SU-DHL-6 (cell line): ENCODE results near the gene PPP1R14C.

Experiments
- H2AFZ ChIP-seq: fragments of 200-600 bp; sonication (generic); 2 replicates; pipeline ENCODE4 v1.6.1; 2014; ENCODE audit warnings: low read depth, mild to moderate bottlenecking, moderate library complexity, mixed read lengths, antibody characterized with exemption, low read length; ENCODE audit not compliant: severe bottlenecking
- H3F3A ChIP-seq: fragments of 200-600 bp; shearing (Covaris generic); 2 replicates; pipeline ENCODE4 v1.6.0; 2016; ENCODE audit warnings: antibody characterized with exemption, mild to moderate bottlenecking; ENCODE audit not compliant: insufficient read depth
- H3K27ac ChIP-seq: fragments of 200-600 bp; sonication (generic); 2 replicates; pipeline ENCODE4 v1.5.1; 2016; ENCODE audit warnings: low read depth, mild to moderate bottlenecking, low read length, moderate library complexity, mixed read lengths
- H3K27me3 ChIP-seq: fragments of 200-600 bp; sonication (generic), shearing (Covaris generic); 2 replicates; pipeline ENCODE4 v1.6.0; 2014; ENCODE audit warnings: mild to moderate bottlenecking, low read length
- H3K36me3 ChIP-seq: fragments of 200-600 bp; sonication (generic); 2 replicates; pipeline ENCODE4 v1.6.1; 2014; ENCODE audit warnings: mild to moderate bottlenecking, low read length, mixed read lengths
- H3K4me2 ChIP-seq: fragments of 300-600, 200-600 bp; shearing (Covaris generic), sonication (generic); 2 replicates; pipeline ENCODE4 v1.6.0; 2014; ENCODE audit warnings: low read length, low read depth, mild to moderate bottlenecking; ENCODE audit not compliant: poor library complexity, severe bottlenecking
- H3K4me3 ChIP-seq: fragments of 200-600 bp; sonication (generic); 2 replicates; pipeline ENCODE4 v1.5.1; 2014; ENCODE audit warnings: antibody characterized with exemption, low read length, mild to moderate bottlenecking, mixed read lengths; ENCODE audit not compliant: insufficient read depth, poor library complexity, severe bottlenecking
- H3K79me2 ChIP-seq: fragments of 200-600 bp; sonication (generic); 2 replicates; pipeline ENCODE4 v1.6.1; 2014; ENCODE audit warnings: mild to moderate bottlenecking, low read length, moderate library complexity; ENCODE audit not compliant: insufficient read depth
- H3K9ac ChIP-seq: fragments of 200-600 bp; sonication (generic); 2 replicates; pipeline ENCODE4 v1.7.0; 2014; ENCODE audit warnings: mild to moderate bottlenecking, low read length
- H3K9me2 ChIP-seq: fragments of 200-600 bp; sonication (generic); replicated peaks from 2 replicates; pipeline ENCODE4 v1.6.1; 2014; ENCODE audit warnings: low read length; ENCODE audit not compliant: insufficient read depth
- H3K9me3 ChIP-seq: fragments of 200-600 bp; sonication (generic); 2 replicates; pipeline ENCODE4 v1.6.1; 2014; ENCODE audit warnings: low read length, mixed read lengths; ENCODE audit not compliant: insufficient read depth
- H4K20me1 ChIP-seq: fragments of 200-600 bp; sonication (generic); 2 replicates; pipeline ENCODE4 v1.6.1; 2014; ENCODE audit warnings: low read depth, mild to moderate bottlenecking, antibody characterized with exemption, low read length, moderate library complexity, mixed read lengths
- EZH2phosphoT487 ChIP-seq: fragments of 200-600 bp; sonication (generic), shearing (Covaris generic); conservative IDR thresholded peaks from 2 replicates; pipeline ENCODE4 v1.6.1; 2018; ENCODE audit warnings: mild to moderate bottlenecking, antibody characterized with exemption, low read length, moderate library complexity, mixed read lengths
- TF ChIP-seq, protein P1 (sequence below): fragments of 200-600 bp; sonication (generic); IDR thresholded peaks from one replicate; pipeline ENCODE4 v1.5.1; 2017; ENCODE audit warnings: antibody characterized with exemption, mild to moderate bottlenecking, low read length, moderate library complexity; ENCODE audit not compliant: insufficient read depth, poor library complexity, severe bottlenecking

The PPP1R14C gene

DNA sequence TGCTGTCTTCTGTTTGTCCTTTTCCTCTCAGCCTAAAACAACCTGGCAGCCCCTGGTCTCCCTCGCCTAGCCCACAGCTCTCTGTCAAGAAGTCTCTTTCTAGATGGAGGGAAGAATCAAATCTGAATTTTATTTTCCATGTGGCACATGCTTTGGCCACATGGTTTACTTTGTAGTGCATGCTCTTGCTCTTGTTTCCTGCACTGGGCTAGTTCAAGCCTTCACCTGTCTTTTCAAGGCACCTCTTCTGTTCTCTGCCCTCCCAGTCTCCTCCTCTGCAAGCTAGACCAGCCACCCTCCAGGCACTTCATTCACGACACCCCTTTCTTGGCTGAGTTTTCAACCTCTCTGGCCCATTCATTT, 7.6 kb downstream of the PPP1R14C start:
- no peak overlapping the region for H3K4me3 ChIP-seq
- no peak overlapping the region for H2AFZ ChIP-seq
- no peak overlapping the region for H3K9ac ChIP-seq
- H3K36me3 ChIP-seq = no peaks in the 10 kb centered on the region
- no peaks in the 10 kb centered on the region for H3K79me2 ChIP-seq
- H3K9me3 ChIP-seq = no peaks in the 10 kb centered on the region
- H4K20me1 ChIP-seq = no peaks in the 10 kb centered on the region
- peaks cover 6% of the 10 kb centered on the region; the same call in 1 of the 2 replicates for H3F3A ChIP-seq
- no peaks in the 10 kb centered on the region for H3K9me2 ChIP-seq
- TF ChIP-seq, protein P1, sequence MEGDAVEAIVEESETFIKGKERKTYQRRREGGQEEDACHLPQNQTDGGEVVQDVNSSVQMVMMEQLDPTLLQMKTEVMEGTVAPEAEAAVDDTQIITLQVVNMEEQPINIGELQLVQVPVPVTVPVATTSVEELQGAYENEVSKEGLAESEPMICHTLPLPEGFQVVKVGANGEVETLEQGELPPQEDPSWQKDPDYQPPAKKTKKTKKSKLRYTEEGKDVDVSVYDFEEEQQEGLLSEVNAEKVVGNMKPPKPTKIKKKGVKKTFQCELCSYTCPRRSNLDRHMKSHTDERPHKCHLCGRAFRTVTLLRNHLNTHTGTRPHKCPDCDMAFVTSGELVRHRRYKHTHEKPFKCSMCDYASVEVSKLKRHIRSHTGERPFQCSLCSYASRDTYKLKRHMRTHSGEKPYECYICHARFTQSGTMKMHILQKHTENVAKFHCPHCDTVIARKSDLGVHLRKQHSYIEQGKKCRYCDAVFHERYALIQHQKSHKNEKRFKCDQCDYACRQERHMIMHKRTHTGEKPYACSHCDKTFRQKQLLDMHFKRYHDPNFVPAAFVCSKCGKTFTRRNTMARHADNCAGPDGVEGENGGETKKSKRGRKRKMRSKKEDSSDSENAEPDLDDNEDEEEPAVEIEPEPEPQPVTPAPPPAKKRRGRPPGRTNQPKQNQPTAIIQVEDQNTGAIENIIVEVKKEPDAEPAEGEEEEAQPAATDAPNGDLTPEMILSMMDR = no peak
- H3K27me3 ChIP-seq = no peaks in the 10 kb centered on the region
- no peak overlapping the region for H3K4me2 ChIP-seq
- no peak overlapping the region for H3K27ac ChIP-seq

DNA sequence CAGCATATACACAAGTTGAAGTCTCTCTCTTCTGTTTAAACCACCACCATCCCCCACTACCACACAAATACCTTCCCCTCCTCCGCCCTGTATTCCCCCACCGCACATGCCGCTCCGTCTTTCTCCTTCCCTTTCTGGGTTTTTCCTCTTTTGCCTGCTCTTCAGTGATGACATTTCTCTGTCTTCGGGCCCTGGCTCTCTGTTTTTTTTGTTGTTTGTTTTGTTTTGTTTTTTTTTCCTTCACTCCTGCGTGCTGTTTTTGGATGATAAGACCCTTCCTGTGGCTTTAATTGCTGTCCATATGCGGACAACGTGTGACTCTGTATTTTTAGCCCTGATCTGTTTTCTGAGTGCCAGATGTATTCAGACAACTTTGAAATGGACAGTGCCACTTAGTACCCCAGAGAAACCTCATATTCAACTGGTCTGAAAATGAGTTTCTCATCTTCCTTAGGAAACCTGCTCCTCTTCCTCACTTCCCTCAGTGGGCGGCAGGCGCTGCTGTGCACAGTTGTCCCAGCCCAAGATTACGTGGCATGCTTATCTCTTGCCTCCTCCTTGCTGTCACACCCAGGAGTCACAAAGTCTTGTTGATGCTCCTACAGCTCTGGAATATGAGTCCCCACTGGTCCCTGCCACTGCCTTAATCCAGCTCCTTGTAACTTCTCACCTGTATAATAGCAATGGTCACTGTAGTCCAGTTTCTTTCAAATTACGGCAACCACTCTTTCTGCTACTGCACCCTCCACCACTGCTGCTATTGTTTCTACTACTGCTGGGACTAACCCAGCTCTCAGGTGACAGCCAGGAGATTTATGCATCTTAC, 8.2 kb downstream of the PPP1R14C start:
- H3K9me2 ChIP-seq = no peaks in the 10 kb centered on the region
- H3K9ac ChIP-seq = no peak overlapping the region
- no peak overlapping the region for H2AFZ ChIP-seq
- TF ChIP-seq EZH2phosphoT487 = no peak
- TF ChIP-seq, protein P1 = no peak
- no peak overlapping the region for H3K27ac ChIP-seq
- no peaks in the 10 kb centered on the region for H3K27me3 ChIP-seq
- H3K36me3 ChIP-seq = no peaks in the 10 kb centered on the region
- no peak overlapping the region for H3K4me2 ChIP-seq
- H4K20me1 ChIP-seq = no peaks in the 10 kb centered on the region
- no peaks in the 10 kb centered on the region for H3K9me3 ChIP-seq
- no peaks in the 10 kb centered on the region for H3K79me2 ChIP-seq
- no peak overlapping the region for H3K4me3 ChIP-seq
- H3F3A ChIP-seq = 0 out of 2 replicates have a peak, but pooled peaks cover under 1% of the 10 kb centered on the region

- H3K27ac ChIP-seq = no peak overlapping the region
- H4K20me1 ChIP-seq = no peaks in the 10 kb centered on the region
- H3K9me3 ChIP-seq = no peaks in the 10 kb centered on the region
- no peaks in the 10 kb centered on the region for H3K27me3 ChIP-seq
- no peaks in the 10 kb centered on the region for H3F3A ChIP-seq
- no peaks in the 10 kb centered on the region for H3K79me2 ChIP-seq
- no peaks in the 10 kb centered on the region for H3K36me3 ChIP-seq
- TF ChIP-seq, protein P1 = no peak
- H3K4me2 ChIP-seq = no peak overlapping the region
- no peak overlapping the region for H2AFZ ChIP-seq
- H3K9ac ChIP-seq = no peak overlapping the region
- H3K9me2 ChIP-seq = no peaks in the 10 kb centered on the region
- H3K4me3 ChIP-seq = no peak overlapping the region
Observed at GRCh38 chr6:150152891-150153876, 10.3 kb downstream of the PPP1R14C start.
